H9 (cell line): ENCODE results near the gene APLN. TPM values are rescaled to one million over a fixed set of nuclear protein-coding genes. Genes with fewer than 3 reads are reported as not detected.

Experiments used
- DNase-seq: peaks from one replicate; pipeline ENCODE4 v3.0.0-alpha.2; 2017
- H2AFZ ChIP-seq: one replicate; pipeline ENCODE4 v1.6.1; 2013; ENCODE audit warnings: mild to moderate bottlenecking, low read length, control low read depth, moderate library complexity
- H2AK5ac ChIP-seq: 2 replicates; pipeline ENCODE4 v1.6.1; 2013; ENCODE audit warnings: low read length, control low read depth, mixed read lengths; ENCODE audit not compliant: insufficient read length
- H2BK120ac ChIP-seq: one replicate; pipeline ENCODE4 v1.6.1; 2013; ENCODE audit warnings: low read depth, mild to moderate bottlenecking, low read length, control low read depth, inconsistent platforms; ENCODE audit not compliant: poor library complexity, severe bottlenecking
- H2BK12ac ChIP-seq: 2 replicates; pipeline ENCODE4 v1.6.1; 2013; ENCODE audit warnings: low read length, control low read depth, mixed read lengths, low read depth; ENCODE audit not compliant: insufficient read length
- H2BK15ac ChIP-seq: 2 replicates; pipeline ENCODE4 v1.6.1; 2013; ENCODE audit warnings: low read depth, low read length, control low read depth
- H2BK20ac ChIP-seq: one replicate; pipeline ENCODE4 v1.6.1; 2013; ENCODE audit warnings: low read depth, mild to moderate bottlenecking, low read length, control low read depth, inconsistent platforms; ENCODE audit not compliant: poor library complexity, severe bottlenecking
- H2BK5ac ChIP-seq: 2 replicates; pipeline ENCODE4 v1.6.1; 2013; ENCODE audit warnings: low read length, control low read depth, mixed read lengths; ENCODE audit not compliant: insufficient read length
- H3K14ac ChIP-seq: 2 replicates; pipeline ENCODE4 v1.6.1; 2013; ENCODE audit warnings: low read length, control low read depth; ENCODE audit not compliant: insufficient read depth
- H3K18ac ChIP-seq: 2 replicates; pipeline ENCODE4 v1.6.1; 2013; ENCODE audit warnings: low read depth, mild to moderate bottlenecking, mixed read lengths, low read length, control low read depth; ENCODE audit not compliant: insufficient read length
- H3K23ac ChIP-seq: 2 replicates; pipeline ENCODE4 v1.6.1; 2013; ENCODE audit warnings: low read length, control low read depth, mixed read lengths, low read depth; ENCODE audit not compliant: insufficient read length
- H3K23me2 ChIP-seq: 2 replicates; pipeline ENCODE4 v1.6.1; 2013; ENCODE audit warnings: low read depth, mild to moderate bottlenecking, mixed read lengths, low read length, control low read depth; ENCODE audit not compliant: insufficient read length, poor library complexity, severe bottlenecking
- H3K27ac ChIP-seq: 2 replicates; pipeline ENCODE4 v1.5.1; 2013; ENCODE audit warnings: low read length, control low read depth, mixed read lengths, low read depth; ENCODE audit not compliant: insufficient read length
- H3K27me3 ChIP-seq: 2 replicates; pipeline ENCODE4 v1.6.1; 2013; ENCODE audit warnings: low read length, control low read depth, inconsistent platforms; ENCODE audit not compliant: insufficient read depth
- H3K4ac ChIP-seq: 2 replicates; pipeline ENCODE4 v1.6.1; 2013; ENCODE audit warnings: low read depth, mild to moderate bottlenecking, control low read depth, inconsistent platforms, low read length, moderate library complexity
- H3K4me1 ChIP-seq: 2 replicates; pipeline ENCODE4 v1.6.1; 2013; ENCODE audit warnings: low read length, control low read depth, inconsistent platforms; ENCODE audit not compliant: insufficient read depth
- H3K4me2 ChIP-seq: 2 replicates; pipeline ENCODE4 v1.6.1; 2013; ENCODE audit warnings: low read length, control low read depth, mixed read lengths; ENCODE audit not compliant: insufficient read length, insufficient read depth
- H3K56ac ChIP-seq: 2 replicates; pipeline ENCODE4 v1.6.1; 2013; ENCODE audit warnings: low read depth, mild to moderate bottlenecking, mixed read lengths, low read length, control low read depth; ENCODE audit not compliant: insufficient read length
- H3K79me1 ChIP-seq: 2 replicates; pipeline ENCODE4 v1.6.1; 2013; ENCODE audit warnings: low read depth, mild to moderate bottlenecking, moderate library complexity, low read length, control low read depth, inconsistent platforms; ENCODE audit not compliant: insufficient read depth, poor library complexity, severe bottlenecking
- H3K79me2 ChIP-seq: 2 replicates; pipeline ENCODE4 v1.6.1; 2013; ENCODE audit warnings: low read length, control low read depth, inconsistent platforms; ENCODE audit not compliant: insufficient read depth
- H3K9ac ChIP-seq: 2 replicates; pipeline ENCODE4 v1.6.1; 2013; ENCODE audit warnings: low read length, control low read depth, mixed read lengths; ENCODE audit not compliant: insufficient read length; ENCODE audit errors: extremely low read depth
- H3K9me3 ChIP-seq: one replicate; pipeline ENCODE4 v1.6.1; 2013; ENCODE audit warnings: low read depth, low read length, inconsistent platforms; ENCODE audit not compliant: control insufficient read depth
- H3T11ph ChIP-seq: one replicate; pipeline ENCODE4 v1.6.1; 2013; ENCODE audit warnings: mild to moderate bottlenecking, low read length, control low read depth, inconsistent platforms
- H4K20me1 ChIP-seq: one replicate; pipeline ENCODE4 v1.6.1; 2013; ENCODE audit not compliant: control insufficient read depth, insufficient read length, insufficient read depth
- H4K5ac ChIP-seq: 2 replicates; pipeline ENCODE4 v1.6.1; 2013; ENCODE audit warnings: low read depth, mild to moderate bottlenecking, mixed read lengths, low read length, control low read depth; ENCODE audit not compliant: insufficient read length
- H4K8ac ChIP-seq: replicated peaks from 2 replicates; pipeline ENCODE4 v1.6.1; 2013; ENCODE audit warnings: low read length, control low read depth, mixed read lengths, low read depth; ENCODE audit not compliant: insufficient read length
- H4K91ac ChIP-seq: 2 replicates; pipeline ENCODE4 v1.6.1; 2013; ENCODE audit warnings: low read depth, mild to moderate bottlenecking, moderate library complexity, mixed read lengths, low read length, control low read depth; ENCODE audit not compliant: insufficient read length
- H3K27ac Mint-ChIP-seq, 3 experiments: 2 replicates in 2 of 3; 3 replicates in 1 of 3; pipeline ENCODE4 v1.8.0; 2020 to 2021; ENCODE audit warnings: mixed read lengths in 3 of 3, mild to moderate bottlenecking in 1 of 3, moderate library complexity in 1 of 3
- H3K27me3 Mint-ChIP-seq: 2 replicates; pipeline ENCODE4 v1.8.0; 2021; ENCODE audit warnings: low read depth, mild to moderate bottlenecking, moderate library complexity, mixed read lengths
- H3K36me3 Mint-ChIP-seq, 3 experiments: 2 replicates in 2 of 3; 3 replicates in 1 of 3; pipeline ENCODE4 v1.8.0; 2020 to 2021; ENCODE audit warnings: low read depth in 3 of 3, mixed read lengths in 3 of 3; ENCODE audit not compliant: insufficient read depth in 1 of 3
- H3K4me1 Mint-ChIP-seq, 2 experiments: 2 replicates each; pipeline ENCODE4 v1.8.0; 2020; ENCODE audit warnings: mixed read lengths in 2 of 2
- H3K4me3 Mint-ChIP-seq, 2 experiments: 2 replicates in 1 of 2; 3 replicates in 1 of 2; pipeline ENCODE4 v1.8.0; 2020 to 2021; ENCODE audit warnings: mild to moderate bottlenecking in 2 of 2, mixed read lengths in 2 of 2, moderate library complexity in 1 of 2
- H3K9me3 Mint-ChIP-seq, 2 experiments: 2 replicates in 1 of 2; 3 replicates in 1 of 2; pipeline ENCODE4 v1.8.0; 2020; ENCODE audit warnings: mild to moderate bottlenecking in 2 of 2, mixed read lengths in 2 of 2, moderate library complexity in 1 of 2
- CTCF ChIP-seq: fragments of 200-600 bp; sonication (generic); conservative IDR thresholded peaks from 3 replicates; pipeline ENCODE4 v1.8.0; 2021; ENCODE audit warnings: antibody characterized with exemption, mild to moderate bottlenecking
- WGBS: extraction: QIAGEN DNeasy Blood & Tissue Kit; methylation state at CpG from one replicate; pipeline ENCODE4 v1.1.7; 2013; ENCODE audit warnings: missing lambda C conversion rate, low lambda C conversion rate, mixed read lengths; ENCODE audit not compliant: insufficient read length; ENCODE audit errors: extremely low coverage; 5-methylcytosine and 5-hydroxymethylcytosine counted together
- total RNA-seq: library from RNA; stranded (reverse); gene quantifications from 2 replicates; pipeline ENCODE4 v1.2.1, GENCODE V29; 2021

Gene APLN
- total RNA-seq, 1 experiment from 2014 or later = 0.24 TPM

- Histone ChIP-seq H3K14ac (no peak overlapping the region), H3K4ac (no peak overlapping the region), H3K27me3 (peaks cover 4% of the 10 kb centered on the region; the same call in 1 of the 2 replicates), H3K4me1 (0 out of 2 replicates have a peak, but pooled peaks cover 3% of the 10 kb centered on the region), H3K79me2 (no peaks in the 10 kb centered on the region), H3K56ac (no peak overlapping the region), H2BK15ac (no peak overlapping the region), H2BK5ac (no peak overlapping the region), H3K23ac (no peak overlapping the region), H3K9ac (no peak overlapping the region), H4K8ac (no peak overlapping the region), H2BK12ac (no peak overlapping the region), H2AK5ac (no peak overlapping the region), H3K18ac (no peak overlapping the region), H2BK120ac (no peak overlapping the region), H3K4me2 (no peak overlapping the region), H3K9me3 (peaks cover 5% of the 10 kb centered on the region), H4K5ac (no peak overlapping the region), H3K79me1 (no peaks in the 10 kb centered on the region), H3K23me2 (peaks cover 2% of the 10 kb centered on the region), H4K20me1 (no peaks in the 10 kb centered on the region), H3K27ac (no peak overlapping the region), H2AFZ (no peak overlapping the region), H4K91ac (no peak overlapping the region), H2BK20ac (no peak overlapping the region), H3T11ph (no peak overlapping the region)
- peaks cover 15 to 42% of the 10 kb centered on the region in 2 experiments for H3K9me3 Mint-ChIP-seq
- H3K4me3 Mint-ChIP-seq = no peak overlapping the region
- TF ChIP-seq CTCF = no peak
- H3K36me3 Mint-ChIP-seq = peaks cover 0 to 4% (median 3%) of the 10 kb centered on the region in 3 experiments; a peak in 3 of 7 replicates
- no peak for DNase-seq
- H3K27me3 Mint-ChIP-seq = peaks cover 57% of the 10 kb centered on the region
- WGBS = no CpG with 5 or more reads among the region's 5 CpGs
- peaks cover 12 to 13% of the 10 kb centered on the region in 2 experiments for H3K4me1 Mint-ChIP-seq
- H3K27ac Mint-ChIP-seq = no peak overlapping the region
Observed at GRCh38 chrX:129659861-129660260, 5.1 kb upstream of the APLN start.
